ENCODE measurements around the gene TOGARAM2.

GRCh38 chr2:29040552-29040951, 59.5 kb downstream of the TOGARAM2 start:
- TF ChIP-seq, protein P1, sequence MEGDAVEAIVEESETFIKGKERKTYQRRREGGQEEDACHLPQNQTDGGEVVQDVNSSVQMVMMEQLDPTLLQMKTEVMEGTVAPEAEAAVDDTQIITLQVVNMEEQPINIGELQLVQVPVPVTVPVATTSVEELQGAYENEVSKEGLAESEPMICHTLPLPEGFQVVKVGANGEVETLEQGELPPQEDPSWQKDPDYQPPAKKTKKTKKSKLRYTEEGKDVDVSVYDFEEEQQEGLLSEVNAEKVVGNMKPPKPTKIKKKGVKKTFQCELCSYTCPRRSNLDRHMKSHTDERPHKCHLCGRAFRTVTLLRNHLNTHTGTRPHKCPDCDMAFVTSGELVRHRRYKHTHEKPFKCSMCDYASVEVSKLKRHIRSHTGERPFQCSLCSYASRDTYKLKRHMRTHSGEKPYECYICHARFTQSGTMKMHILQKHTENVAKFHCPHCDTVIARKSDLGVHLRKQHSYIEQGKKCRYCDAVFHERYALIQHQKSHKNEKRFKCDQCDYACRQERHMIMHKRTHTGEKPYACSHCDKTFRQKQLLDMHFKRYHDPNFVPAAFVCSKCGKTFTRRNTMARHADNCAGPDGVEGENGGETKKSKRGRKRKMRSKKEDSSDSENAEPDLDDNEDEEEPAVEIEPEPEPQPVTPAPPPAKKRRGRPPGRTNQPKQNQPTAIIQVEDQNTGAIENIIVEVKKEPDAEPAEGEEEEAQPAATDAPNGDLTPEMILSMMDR (IDR thresholded peaks at IDR 0.05): no peak
- no peak for TF ChIP-seq POLR2AphosphoS5 (IDR thresholded peaks at IDR 0.05)

All from gastroesophageal sphincter (tissue), 3 donors.